ENCODE measurements around the gene MIA.
"Not testable (repeated sequence)": the region's sequence is repeated elsewhere in the genome, so short reads cannot be mapped to it uniquely, and the experiment has no call there.

Gene MIA

GRCh38 chr19:40781140-40781539 lies 5.8 kb downstream of the MIA start:
- no peak for DNase-seq

GRCh38 chr19:40783711-40784110 lies 8.4 kb downstream of the MIA start:
- DNase-seq: no peak

- DNase-seq: not testable (repeated sequence)
Measured at GRCh38 chr19:40784146-40784545, 8.8 kb downstream of the MIA start.

GRCh38 chr19:40785526-40785925 lies 10.2 kb downstream of the MIA start:
- DNase-seq: no peak

GRCh38 chr19:40786060-40787037 lies 11.0 kb downstream of the MIA start:
- DNase-seq: no peak

GRCh38 chr19:40791349-40791748 lies 16.0 kb downstream of the MIA start:
- DNase-seq: no peak

GRCh38 chr19:40791996-40792395 lies 16.7 kb downstream of the MIA start:
- DNase-seq: no peak

GRCh38 chr19:40797166-40797962 lies 22.0 kb downstream of the MIA start:
- DNase-seq: no peak

GRCh38 chr19:40797963-40798682 lies 22.8 kb downstream of the MIA start:
- peak; percentile 96 for DNase-seq

- peak; percentile 100 for DNase-seq
Measured at GRCh38 chr19:40798683-40799557, 23.6 kb downstream of the MIA start, which contains the start of gene EGLN2. Gene EGLN2 (plus strand): TSS chr19:40799191. CDS start chr19:40800573, 1,382 bp downstream.

- DNase-seq: peak; percentile 56
Measured at GRCh38 chr19:40799558-40800338, 24.4 kb downstream of the MIA start.

- DNase-seq: no peak
Measured at GRCh38 chr19:40800339-40800996, 25.1 kb downstream of the MIA start.

GRCh38 chr19:40800997-40801377 lies 25.7 kb downstream of the MIA start:
- no peak for DNase-seq

- DNase-seq: no peak
Measured at GRCh38 chr19:40801426-40802299, 26.3 kb downstream of the MIA start.

GRCh38 chr19:40802300-40803169 lies 27.2 kb downstream of the MIA start:
- DNase-seq: no peak

GRCh38 chr19:40803170-40803856 lies 28.0 kb downstream of the MIA start:
- DNase-seq: no peak

GRCh38 chr19:40803857-40804782 lies 28.8 kb downstream of the MIA start:
- peak; percentile 26 for DNase-seq
